RWPE1 (cell line): ENCODE results near the gene SORBS1.
A peak's percentile ranks its signal among the peaks of the same experiment; 100 is the strongest.

Source experiments
- CTCF ChIA-PET: fragments of 350-600 bp; sonication (Branson Sonifier 250); formaldehyde crosslinking; extraction: SDS; loops from one replicate; lab custom pipeline; 2021; lab: Yijun Ruan, JAX
- POLR2A ChIA-PET: fragments of 400-600 bp; formaldehyde crosslinking; extraction: SDS; loops from one replicate; lab custom pipeline; 2020; ENCODE audit warnings: antibody characterized with exemption; ENCODE audit not compliant: low non-redundant PET; lab: Yijun Ruan, JAX
- DNase-seq: peaks from one replicate; pipeline ENCODE4 v3.0.0; 2012; ENCODE audit warnings: low spot score
- H3K27ac ChIP-seq: fragments of 450-650 bp; 2 replicates; pipeline ENCODE4 v1.5.1; 2017
- TF ChIP-seq, protein P1 (sequence below): fragments of 450-650 bp; conservative IDR thresholded peaks from 2 replicates; pipeline ENCODE4 v1.5.1; 2017; ENCODE audit warnings: low read depth, mild to moderate bottlenecking

Gene SORBS1

DNA sequence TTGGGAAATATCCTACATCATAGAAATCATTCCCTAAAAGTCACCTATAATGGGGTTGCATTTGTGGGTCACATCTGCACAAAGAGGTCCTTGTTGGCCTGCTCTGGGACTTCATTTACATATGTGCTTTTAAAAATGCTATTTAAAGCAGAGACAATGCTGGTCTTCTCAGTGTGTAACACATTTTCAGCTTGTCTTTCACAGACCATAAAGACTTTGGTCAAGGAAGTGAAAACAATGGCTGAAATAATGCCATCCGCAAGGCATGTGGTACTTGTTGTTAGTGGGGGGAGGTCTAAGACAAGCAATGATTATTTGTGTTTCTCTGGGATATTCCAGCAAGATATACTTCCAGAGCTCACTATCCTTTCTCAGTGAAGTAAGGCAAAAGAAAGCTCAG lies 185.8 kb downstream of the SORBS1 start:
- H3K27ac ChIP-seq = no peak overlapping the region
- ChIA-PET POLR2A (no interaction called here), CTCF (interaction anchor here (0.5 to 4.0 kb wide), 20 partner anchors 10 to 517 kb away, joined by 3 to 94 read pairs (median 5); no protein-coding TSS in a partner anchor)
- DNase-seq = no peak
- TF ChIP-seq, protein P1, sequence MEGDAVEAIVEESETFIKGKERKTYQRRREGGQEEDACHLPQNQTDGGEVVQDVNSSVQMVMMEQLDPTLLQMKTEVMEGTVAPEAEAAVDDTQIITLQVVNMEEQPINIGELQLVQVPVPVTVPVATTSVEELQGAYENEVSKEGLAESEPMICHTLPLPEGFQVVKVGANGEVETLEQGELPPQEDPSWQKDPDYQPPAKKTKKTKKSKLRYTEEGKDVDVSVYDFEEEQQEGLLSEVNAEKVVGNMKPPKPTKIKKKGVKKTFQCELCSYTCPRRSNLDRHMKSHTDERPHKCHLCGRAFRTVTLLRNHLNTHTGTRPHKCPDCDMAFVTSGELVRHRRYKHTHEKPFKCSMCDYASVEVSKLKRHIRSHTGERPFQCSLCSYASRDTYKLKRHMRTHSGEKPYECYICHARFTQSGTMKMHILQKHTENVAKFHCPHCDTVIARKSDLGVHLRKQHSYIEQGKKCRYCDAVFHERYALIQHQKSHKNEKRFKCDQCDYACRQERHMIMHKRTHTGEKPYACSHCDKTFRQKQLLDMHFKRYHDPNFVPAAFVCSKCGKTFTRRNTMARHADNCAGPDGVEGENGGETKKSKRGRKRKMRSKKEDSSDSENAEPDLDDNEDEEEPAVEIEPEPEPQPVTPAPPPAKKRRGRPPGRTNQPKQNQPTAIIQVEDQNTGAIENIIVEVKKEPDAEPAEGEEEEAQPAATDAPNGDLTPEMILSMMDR = no peak

DNA sequence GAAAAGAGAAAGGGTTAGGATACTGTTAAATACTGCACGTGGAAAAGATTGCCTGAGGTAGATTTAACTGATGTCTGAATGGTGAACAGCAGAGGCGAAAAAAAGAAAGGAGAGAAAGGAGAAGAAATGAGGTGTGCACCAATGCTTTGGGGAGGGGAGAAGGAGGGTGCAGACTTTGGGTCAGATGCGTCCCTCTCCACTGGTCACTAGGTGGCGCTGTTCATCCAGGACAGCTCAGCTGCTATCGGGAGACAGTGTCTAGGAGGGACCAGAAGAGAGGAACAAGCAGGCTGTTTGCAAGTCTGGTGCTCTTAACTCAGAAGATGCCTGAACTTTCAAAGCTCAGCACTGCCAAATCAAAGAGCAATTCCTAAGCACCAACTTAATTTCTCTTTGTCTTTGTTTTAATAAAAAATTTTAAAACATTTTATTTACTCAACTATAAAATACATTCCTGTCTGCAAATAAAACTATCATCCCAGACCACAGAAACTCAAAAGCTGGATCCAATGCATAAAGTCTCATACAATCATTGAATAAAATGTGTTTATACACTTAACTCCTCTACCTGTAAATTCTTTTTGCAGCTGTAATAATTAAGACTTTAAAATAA lies 186.5 kb downstream of the SORBS1 start:
- H3K27ac ChIP-seq = no peak overlapping the region
- TF ChIP-seq, protein P1 = peak; percentile 84
- CTCF ChIA-PET = interaction anchor here (0.6 to 4.0 kb wide), 37 partner anchors 9 to 492 kb away, joined by 3 to 94 read pairs (median 4); no protein-coding TSS in a partner anchor
- peak; percentile 85 for DNase-seq
- POLR2A ChIA-PET = no interaction called here

DNA sequence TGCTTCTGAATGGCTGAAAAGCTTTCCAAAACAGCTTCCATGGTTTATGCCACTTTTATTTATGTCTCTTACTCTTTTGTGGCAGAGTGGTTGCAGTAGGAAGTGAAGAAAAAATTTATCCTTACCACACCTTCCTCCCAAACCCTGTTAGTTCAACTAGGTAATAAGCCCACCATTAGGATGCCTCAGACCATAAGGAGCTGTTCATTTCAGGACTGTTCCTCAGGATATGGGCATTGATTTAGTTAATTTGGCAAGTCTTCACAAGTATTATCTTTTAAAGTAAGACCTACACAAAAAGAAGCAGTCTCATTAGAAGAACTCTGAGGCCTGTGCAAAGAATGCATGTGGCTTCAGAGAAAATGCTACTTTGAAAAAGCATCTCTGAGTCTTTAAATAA lies 187.5 kb downstream of the SORBS1 start:
- no peak for DNase-seq
- no peak overlapping the region for H3K27ac ChIP-seq
- POLR2A ChIA-PET = no interaction called here
- CTCF ChIA-PET = interaction anchor here (0.6 to 4.0 kb wide), 19 partner anchors 8 to 492 kb away, joined by 3 to 94 read pairs (median 5); no protein-coding TSS in a partner anchor
- TF ChIP-seq, protein P1 = no peak

DNA sequence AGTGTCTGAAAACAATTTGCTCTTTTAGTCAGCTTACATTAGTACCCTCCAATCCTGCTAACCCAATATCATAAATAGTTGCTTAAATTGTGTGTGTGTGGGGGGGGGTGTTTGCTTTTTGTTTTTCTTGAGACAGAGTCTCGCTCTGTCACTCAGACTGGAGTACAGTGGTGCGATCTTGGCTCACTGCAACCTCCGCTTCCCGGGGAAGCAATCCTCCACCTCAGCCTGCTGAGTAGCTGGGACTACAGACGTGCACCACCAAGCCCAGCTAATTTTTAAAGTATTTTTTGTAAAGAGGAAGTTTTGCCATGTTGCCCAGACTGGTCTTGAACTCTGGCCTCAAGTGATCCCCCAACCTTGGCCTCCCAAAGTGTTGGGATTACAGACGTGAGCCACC lies 196.8 kb downstream of the SORBS1 start:
- CTCF ChIA-PET = interaction anchor here (0.6 to 3.2 kb wide), 9 partner anchors 11 to 184 kb away, joined by 3 to 36 read pairs (median 4); no protein-coding TSS in a partner anchor
- H3K27ac ChIP-seq = no peak overlapping the region
- POLR2A ChIA-PET = no interaction called here
- DNase-seq = no peak
- TF ChIP-seq, protein P1 = no peak

DNA sequence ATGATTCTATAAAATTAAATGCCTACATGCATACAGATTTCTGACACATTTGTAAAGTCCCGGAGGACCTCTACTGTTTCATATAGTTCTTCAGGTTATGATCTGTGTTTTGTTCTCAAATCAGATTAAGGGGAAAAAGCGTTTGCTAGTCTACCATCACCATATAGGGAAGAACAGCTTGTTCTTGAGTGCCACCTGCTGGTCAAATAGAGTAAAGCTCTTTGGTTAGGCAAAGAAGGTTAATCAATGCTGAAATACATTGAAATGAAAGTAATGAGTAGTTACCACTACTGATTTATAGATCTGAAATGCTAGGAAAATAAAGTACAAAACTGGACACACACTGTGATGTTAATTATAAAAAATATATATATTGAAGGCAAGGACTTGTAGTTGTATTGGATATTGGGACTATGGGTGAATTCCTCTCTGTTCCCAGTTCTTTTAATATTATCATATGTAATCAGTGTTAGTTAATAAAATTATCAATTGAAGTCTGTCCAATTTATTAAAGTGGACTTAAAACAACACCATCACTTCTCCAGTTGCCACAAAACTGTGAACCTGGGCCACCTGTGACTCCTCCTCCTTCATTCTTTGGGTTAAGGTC lies 197.8 kb downstream of the SORBS1 start:
- TF ChIP-seq, protein P1 = peak; percentile 87
- peak; percentile 81 for DNase-seq
- H3K27ac ChIP-seq = no peak overlapping the region
- CTCF ChIA-PET = interaction anchor here (0.5 to 3.2 kb wide), 30 partner anchors 9 to 1131 kb away, joined by 3 to 36 read pairs (median 4); no protein-coding TSS in a partner anchor
- POLR2A ChIA-PET = no interaction called here

DNA sequence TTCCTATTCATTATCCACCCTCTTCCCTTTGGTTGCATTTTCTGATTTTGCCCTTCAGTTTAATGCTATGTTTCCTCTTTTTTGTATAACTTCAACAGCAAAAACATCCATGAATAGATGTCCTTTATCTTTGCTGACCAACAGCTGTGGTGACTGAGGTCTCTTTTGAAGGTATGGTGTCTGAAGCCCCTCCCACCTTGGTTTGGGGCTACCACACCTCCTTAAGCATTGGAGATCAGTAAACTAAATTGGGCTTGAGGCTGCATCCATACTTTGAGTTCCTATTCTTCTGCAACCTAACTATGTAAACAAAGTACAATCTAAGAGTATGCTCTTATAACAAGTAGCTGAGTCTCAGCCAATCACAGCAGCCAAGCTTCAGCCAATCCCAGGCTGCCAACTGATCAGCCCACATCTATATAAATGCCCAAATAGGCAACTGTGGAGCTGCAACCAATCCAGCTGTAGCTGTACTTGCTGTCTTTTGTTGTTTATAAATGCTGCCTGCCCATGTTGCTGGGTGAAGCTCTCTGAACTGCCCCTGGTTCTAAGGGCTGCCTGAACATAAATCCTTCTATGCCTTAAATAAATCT lies 201.0 kb downstream of the SORBS1 start:
- no peak for DNase-seq
- ChIA-PET POLR2A (no interaction called here), CTCF (interaction anchor here (0.5 to 3.0 kb wide), 7 partner anchors 15 to 751 kb away, joined by 3 to 17 read pairs (median 4); no protein-coding TSS in a partner anchor)
- H3K27ac ChIP-seq = peak overlapping the region; percentile 16; the same call in 1 of the 2 replicates
- TF ChIP-seq, protein P1 = no peak
